Left renal cortex interstitium (tissue), 4 donors: ENCODE measurements around the gene NTN4. TPM values are rescaled to one million over a fixed set of nuclear protein-coding genes. Genes with fewer than 3 reads are reported as not detected.
"Not testable (repeated sequence)": the region's sequence is repeated elsewhere in the genome, so short reads cannot be mapped to it uniquely, and the experiment has no call there.

ENCODE experiments used
- DNase-seq, 4 donors: peaks; one replicate each; pipeline ENCODE4 v3.0.0-alpha.2; 2013; ENCODE audit warnings: low read depth in 4 of 4, low spot score in 2 of 4, missing footprints in 1 of 4
- polyA plus RNA-seq, 4 donors: library from polyadenylated mRNA; unstranded; fragments of 120-200 nt; gene quantifications; one replicate each; pipeline ENCODE4 v1.2.1, GENCODE V29; 2013; ENCODE audit not compliant: insufficient read length in 4 of 4

NTN4 gene
- polyA plus RNA-seq, 4 donors = 94.0 to 112 (median 104) TPM

- DNase-seq = no peak
Measured at GRCh38 chr12:95759718-95760117, 30.8 kb downstream of the NTN4 start.

GRCh38 chr12:95759039-95759438 lies 31.5 kb downstream of the NTN4 start:
- no peak for DNase-seq

- DNase-seq = no peak
Measured at GRCh38 chr12:95756362-95756761, 34.2 kb downstream of the NTN4 start.

- no peak for DNase-seq
Measured at GRCh38 chr12:95755261-95755865, 35.2 kb downstream of the NTN4 start.

- DNase-seq = not testable (repeated sequence)
Measured at GRCh38 chr12:95746062-95746461, 44.5 kb downstream of the NTN4 start.

GRCh38 chr12:95742586-95742985 lies 48.0 kb downstream of the NTN4 start:
- no peak for DNase-seq

GRCh38 chr12:95741635-95742034 lies 48.9 kb downstream of the NTN4 start:
- no peak for DNase-seq

GRCh38 chr12:95740751-95741150 lies 49.8 kb downstream of the NTN4 start:
- DNase-seq = no peak

GRCh38 chr12:95739561-95740313 lies 50.8 kb downstream of the NTN4 start:
- DNase-seq = no peak

GRCh38 chr12:95738024-95738611 lies 52.4 kb downstream of the NTN4 start:
- no peak for DNase-seq

GRCh38 chr12:95736631-95737030 lies 53.9 kb downstream of the NTN4 start:
- DNase-seq = no peak

GRCh38 chr12:95735728-95736127 lies 54.8 kb downstream of the NTN4 start:
- not testable (repeated sequence) for DNase-seq

- peak in 3 of 4 donors; percentile 15 to 37 (median 29) for DNase-seq
Measured at GRCh38 chr12:95733141-95733825, 57.3 kb downstream of the NTN4 start.

- DNase-seq = no peak
Measured at GRCh38 chr12:95731519-95731958, 59.0 kb downstream of the NTN4 start.

- DNase-seq = no peak
Measured at GRCh38 chr12:95730457-95730856, 60.1 kb downstream of the NTN4 start.

- DNase-seq = no peak
Measured at GRCh38 chr12:95726903-95727302, 63.7 kb downstream of the NTN4 start.

GRCh38 chr12:95724767-95725166 lies 65.8 kb downstream of the NTN4 start:
- DNase-seq = no peak

GRCh38 chr12:95723693-95724384 lies 66.7 kb downstream of the NTN4 start:
- DNase-seq = no peak

- no peak for DNase-seq
Measured at GRCh38 chr12:95721320-95721719, 69.2 kb downstream of the NTN4 start.

GRCh38 chr12:95720146-95720545 lies 70.4 kb downstream of the NTN4 start:
- no peak for DNase-seq

GRCh38 chr12:95718772-95719171 lies 71.8 kb downstream of the NTN4 start:
- DNase-seq = no peak
